ENCODE data around the gene VKORC1L1. TPM values are rescaled to one million over a fixed set of nuclear protein-coding genes. Genes with fewer than 3 reads are reported as not detected.

The VKORC1L1 gene
- total RNA-seq, 1 donor from 2014 or later, result 8.6 TPM

GRCh38 chr7:65907501-65908198 is 34.8 kb downstream of the VKORC1L1 start:
- DNase-seq (no peak), ATAC-seq (ENCODE audit: low read depth) (no peak)
- Mint-ChIP-seq H3K27me3 (no peaks in the 10 kb centered on the region), H3K4me1 (peaks cover 3% of the 10 kb centered on the region), H3K27ac (no peak overlapping the region), H3K36me3 (ENCODE audit: low read depth) (no peaks in the 10 kb centered on the region), H3K4me3 (no peak overlapping the region), H3K9me3 (peaks cover 2% of the 10 kb centered on the region)
- intact Hi-C loops (cut with micrococcal nuclease), result no loop called here
- TF ChIP-seq CTCF (IDR thresholded peaks at IDR 0.05), result no peak
- CTCF ChIA-PET, result no interaction called here
- POLR2A ChIA-PET, result no interaction called here

GRCh38 chr7:65910237-65910636 is 37.4 kb downstream of the VKORC1L1 start:
- POLR2A ChIA-PET, result no interaction called here
- Mint-ChIP-seq H3K36me3 (ENCODE audit: low read depth) (no peaks in the 10 kb centered on the region), H3K4me1 (peaks cover 3% of the 10 kb centered on the region), H3K27me3 (no peaks in the 10 kb centered on the region), H3K27ac (no peak overlapping the region), H3K9me3 (no peaks in the 10 kb centered on the region), H3K4me3 (no peak overlapping the region)
- no peak for ATAC-seq (ENCODE audit: low read depth)
- CTCF ChIA-PET, result no interaction called here
- TF ChIP-seq CTCF (IDR thresholded peaks at IDR 0.05), result no peak
- intact Hi-C loops (cut with micrococcal nuclease), result no loop called here
- no peak for DNase-seq

- H3K27ac Mint-ChIP-seq, result no peak overlapping the region
- no peaks in the 10 kb centered on the region for H3K9me3 Mint-ChIP-seq
- CTCF ChIA-PET, result no interaction called here
Measured at GRCh38 chr7:65912237-65912636, 39.4 kb downstream of the VKORC1L1 start.

GRCh38 chr7:65915921-65916657 is 43.2 kb downstream of the VKORC1L1 start:
- Mint-ChIP-seq H3K9me3 (no peaks in the 10 kb centered on the region), H3K27ac (no peak overlapping the region), H3K36me3 (ENCODE audit: low read depth) (peaks cover 6% of the 10 kb centered on the region), H3K4me3 (no peak overlapping the region), H3K27me3 (no peaks in the 10 kb centered on the region), H3K4me1 (peaks cover 25% of the 10 kb centered on the region)
- DNase-seq, result no peak
- POLR2A ChIA-PET, result no interaction called here
- no peak for TF ChIP-seq CTCF (IDR thresholded peaks at IDR 0.05)
- ATAC-seq (ENCODE audit: low read depth), result peak; percentile 75
- CTCF ChIA-PET, result no interaction called here
- intact Hi-C loops (cut with micrococcal nuclease), result loop anchor here (5.0 kb wide), 1 partner anchor 44 kb away; the partner anchor contains the start of gene VKORC1L1

More at GRCh38 chr7:65912237-65912636, 39.4 kb downstream of the VKORC1L1 start:
- no peak for TF ChIP-seq CTCF (IDR thresholded peaks at IDR 0.05)
- POLR2A ChIA-PET, result interaction anchor here (0.6 kb wide), 1 partner anchor 43 kb away, joined by 17 read pairs; no protein-coding TSS in a partner anchor
- H3K36me3 Mint-ChIP-seq (ENCODE audit: low read depth), result no peaks in the 10 kb centered on the region
- no peak for DNase-seq
- intact Hi-C loops (cut with micrococcal nuclease), result no loop called here
- H3K4me1 Mint-ChIP-seq, result peaks cover 21% of the 10 kb centered on the region
- H3K27me3 Mint-ChIP-seq, result no peaks in the 10 kb centered on the region
- no peak for ATAC-seq (ENCODE audit: low read depth)
- H3K4me3 Mint-ChIP-seq, result no peak overlapping the region

- DNase-seq (no peak), ATAC-seq (ENCODE audit: low read depth) (no peak)
- no peak overlapping the region for H3K4me3 Mint-ChIP-seq
- POLR2A ChIA-PET, result no interaction called here
- H3K4me1 Mint-ChIP-seq, result no peaks in the 10 kb centered on the region
- H3K27ac Mint-ChIP-seq, result no peak overlapping the region
- CTCF ChIA-PET, result no interaction called here
- no peak for TF ChIP-seq CTCF (IDR thresholded peaks at IDR 0.05)
- no peaks in the 10 kb centered on the region for H3K9me3 Mint-ChIP-seq
- no peaks in the 10 kb centered on the region for H3K27me3 Mint-ChIP-seq
- peaks cover 11% of the 10 kb centered on the region for H3K36me3 Mint-ChIP-seq (ENCODE audit: low read depth)
- intact Hi-C loops (cut with micrococcal nuclease), result no loop called here
Measured at GRCh38 chr7:65923316-65923715, 50.4 kb downstream of the VKORC1L1 start.

Measured in activated B cell treated with CpG ODN at 0.5 μM for 24 hours (primary cell).